HEK293 (cell line): Measurements from ENCODE around the gene ARPC2.
A peak's percentile ranks its signal among the peaks of the same experiment; 100 is the strongest.

ENCODE experiments used
- CTCF ChIA-PET: fragments of 350-600 bp; formaldehyde crosslinking; extraction: SDS; loops from one replicate; lab custom pipeline; 2021; ENCODE audit warnings: antibody characterized with exemption; lab: Yijun Ruan, JAX
- POLR2A ChIA-PET: fragments of 300-600 bp; formaldehyde crosslinking; extraction: SDS; loops from one replicate; lab custom pipeline; 2020; ENCODE audit warnings: antibody characterized with exemption, inconsistent platforms; lab: Yijun Ruan, JAX
- H3K27ac ChIP-seq: fragments of 200-500 bp; sonication (Bioruptor generic); 2 replicates; pipeline ENCODE4 v1.5.1; 2014; ENCODE audit warnings: low read depth, low read length, control low read depth, inconsistent platforms; ENCODE audit errors: extremely low read depth
- H3K36me3 ChIP-seq, 2 experiments: fragments of 200-500 bp in 1 of 2; sonication (Bioruptor generic) in 1 of 2; 1 replicate in 1 of 2; 2 replicates in 1 of 2; pipeline ENCODE4 v1.5.1; 2014 to 2017; ENCODE audit warnings: inconsistent platforms in 2 of 2, low read length in 2 of 2; ENCODE audit not compliant: control insufficient read depth in 2 of 2, insufficient read depth in 1 of 2
- H3K4me1 ChIP-seq: fragments of 200-500 bp; sonication (Bioruptor generic); 2 replicates; pipeline ENCODE4 v1.5.1; 2014; ENCODE audit warnings: mild to moderate bottlenecking, low read length, inconsistent platforms; ENCODE audit not compliant: control insufficient read depth, insufficient read depth
- H3K4me3 ChIP-seq: 2 replicates; pipeline ENCODE4 v1.5.1; 2011; ENCODE audit warnings: low read depth, mild to moderate bottlenecking, control low read depth, low read length, moderate library complexity
- H3K9me3 ChIP-seq: fragments of 200-500 bp; sonication (Bioruptor generic); 2 replicates; pipeline ENCODE4 v1.5.1; 2014; ENCODE audit warnings: low read depth, low read length, inconsistent platforms; ENCODE audit not compliant: control insufficient read depth, insufficient read depth
- GLIS1 ChIP-seq: fragments of 450-650 bp; formaldehyde crosslinking; IDR thresholded peaks from 2 replicates; pipeline ENCODE4 v1.5.1; 2016; ENCODE audit warnings: missing biosample characterization, missing genetic modification characterization
- KLF16 ChIP-seq: fragments of 450-650 bp; formaldehyde crosslinking; IDR thresholded peaks from 2 replicates; pipeline ENCODE4 v1.5.1; 2017; ENCODE audit warnings: missing biosample characterization, missing genetic modification characterization
- KLF17 ChIP-seq: fragments of 450-650 bp; formaldehyde crosslinking; IDR thresholded peaks from 2 replicates; pipeline ENCODE4 v1.5.1; 2016; ENCODE audit warnings: missing biosample characterization, missing genetic modification characterization
- SP3 ChIP-seq: fragments of 450-650 bp; formaldehyde crosslinking; IDR thresholded peaks from 2 replicates; pipeline ENCODE4 v1.5.1; 2016; ENCODE audit warnings: missing biosample characterization, missing genetic modification characterization
- WT1 ChIP-seq: fragments of 450-650 bp; formaldehyde crosslinking; IDR thresholded peaks from 2 replicates; pipeline ENCODE4 v1.5.1; 2016; ENCODE audit warnings: missing biosample characterization, missing genetic modification characterization
- ZBTB11 ChIP-seq: fragments of 450-650 bp; formaldehyde crosslinking; conservative IDR thresholded peaks from 2 replicates; pipeline ENCODE4 v1.5.1; 2016; ENCODE audit warnings: low read depth, missing biosample characterization, missing genetic modification characterization
- ZBTB20 ChIP-seq: fragments of 450-650 bp; formaldehyde crosslinking; IDR thresholded peaks from 2 replicates; pipeline ENCODE4 v1.5.1; 2016; ENCODE audit warnings: missing biosample characterization, missing genetic modification characterization
- ZFP69B ChIP-seq: fragments of 450-650 bp; formaldehyde crosslinking; IDR thresholded peaks from 2 replicates; pipeline ENCODE4 v1.5.1; 2016; ENCODE audit warnings: missing biosample characterization, missing genetic modification characterization
- ZIC2 ChIP-seq: fragments of 450-650 bp; formaldehyde crosslinking; IDR thresholded peaks from 2 replicates; pipeline ENCODE4 v1.5.1; 2016; ENCODE audit warnings: missing biosample characterization, missing genetic modification characterization
- ZNF324 ChIP-seq: fragments of 450-650 bp; formaldehyde crosslinking; IDR thresholded peaks from 2 replicates; pipeline ENCODE4 v1.5.1; 2016; ENCODE audit warnings: missing biosample characterization, missing genetic modification characterization
- ZNF391 ChIP-seq: fragments of 450-650 bp; formaldehyde crosslinking; IDR thresholded peaks from 2 replicates; pipeline ENCODE4 v1.5.1; 2016; ENCODE audit warnings: low read depth, missing biosample characterization, missing genetic modification characterization, borderline replicate concordance
- ZNF501 ChIP-seq: fragments of 450-650 bp; formaldehyde crosslinking; IDR thresholded peaks from 2 replicates; pipeline ENCODE4 v1.5.1; 2016; ENCODE audit warnings: missing biosample characterization, missing genetic modification characterization
- ZNF600 ChIP-seq: fragments of 450-650 bp; formaldehyde crosslinking; IDR thresholded peaks from 2 replicates; pipeline ENCODE4 v1.5.1; 2016; ENCODE audit warnings: missing biosample characterization, missing genetic modification characterization
- ZNF623 ChIP-seq: fragments of 450-650 bp; formaldehyde crosslinking; IDR thresholded peaks from 2 replicates; pipeline ENCODE4 v1.5.1; 2016; ENCODE audit warnings: missing biosample characterization, missing genetic modification characterization
- ZNF843 ChIP-seq: fragments of 450-650 bp; formaldehyde crosslinking; IDR thresholded peaks from 2 replicates; pipeline ENCODE4 v1.5.1; 2016; ENCODE audit warnings: missing biosample characterization, missing genetic modification characterization
- ZSCAN23 ChIP-seq: fragments of 450-650 bp; formaldehyde crosslinking; IDR thresholded peaks from 2 replicates; pipeline ENCODE4 v1.5.1; 2016; ENCODE audit warnings: missing biosample characterization, missing genetic modification characterization
- ZXDB ChIP-seq: fragments of 450-650 bp; formaldehyde crosslinking; IDR thresholded peaks from 2 replicates; pipeline ENCODE4 v1.5.1; 2016; ENCODE audit warnings: missing biosample characterization, missing genetic modification characterization
- TF ChIP-seq, protein P1 (sequence below): fragments of 450-650 bp; formaldehyde crosslinking; IDR thresholded peaks from 2 replicates; pipeline ENCODE4 v1.5.1; 2016; ENCODE audit warnings: missing biosample characterization, missing genetic modification characterization
- TF ChIP-seq, protein P2 (sequence below): fragments of 450-650 bp; formaldehyde crosslinking; IDR thresholded peaks from 2 replicates; pipeline ENCODE4 v1.5.1; 2016; ENCODE audit warnings: missing biosample characterization, missing genetic modification characterization
- TF ChIP-seq, protein P3 (sequence below): fragments of 450-650 bp; formaldehyde crosslinking; IDR thresholded peaks from 2 replicates; pipeline ENCODE4 v1.5.1; 2016; ENCODE audit warnings: missing biosample characterization, missing genetic modification characterization
- TF ChIP-seq, protein P4 (sequence below): fragments of 450-650 bp; formaldehyde crosslinking; IDR thresholded peaks from 2 replicates; pipeline ENCODE4 v1.5.1; 2017; ENCODE audit warnings: missing biosample characterization, missing genetic modification characterization

Gene ARPC2

DNA sequence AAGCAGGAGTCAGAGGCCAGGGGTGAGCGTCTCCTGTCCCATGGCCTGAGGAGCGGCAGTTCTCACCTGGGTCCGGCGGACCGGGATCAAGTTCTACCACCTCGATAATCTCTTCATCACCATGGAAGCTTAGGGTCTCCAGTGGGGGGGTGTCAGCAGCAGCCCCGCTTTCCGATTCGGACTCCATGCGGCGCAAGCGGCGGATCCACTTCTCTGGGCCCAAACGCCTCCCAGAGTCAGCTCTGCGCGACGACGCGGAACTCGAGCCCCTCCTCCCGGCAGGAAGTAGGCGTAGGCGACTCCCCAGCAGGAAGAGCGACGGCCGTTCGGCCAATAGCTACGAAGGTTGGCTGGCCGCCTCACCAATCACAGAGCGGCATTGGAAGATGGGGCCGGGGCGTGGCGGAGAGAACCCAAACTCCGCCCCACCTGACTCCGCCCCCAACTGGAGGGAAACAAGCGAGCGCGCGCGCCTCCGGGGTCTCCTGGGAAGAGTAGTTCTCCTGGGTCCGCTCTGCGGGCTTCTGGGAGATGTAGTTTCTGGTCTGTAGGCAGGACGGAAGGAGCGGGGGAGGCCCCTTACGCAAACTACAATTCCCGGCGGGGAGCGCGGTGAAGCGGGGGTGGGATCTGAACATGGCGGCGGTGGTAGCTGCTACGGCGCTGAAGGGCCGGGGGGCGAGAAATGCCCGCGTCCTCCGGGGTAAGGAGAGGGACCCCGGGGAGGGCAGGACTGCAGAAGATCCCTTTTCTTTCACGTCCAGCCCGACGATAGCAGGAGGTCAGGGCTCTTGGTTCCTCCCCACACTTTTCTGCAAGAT, 53.1 kb downstream of the ARPC2 start, which contains the start of the genes AAMP and PNKD:
Gene AAMP, minus strand, starts transcription at position 238 of the 821 bp plus-strand sequence. Its CDS starts 51 bp downstream, at position 187.
Gene PNKD, plus strand, starts transcription at position 620 of the 821 bp plus-strand sequence. Its CDS starts 17 bp downstream, at position 637.
- no peaks in the 10 kb centered on the region for H3K9me3 ChIP-seq
- ChIA-PET POLR2A (interaction anchor here (0.6 to 2.6 kb wide), 20 partner anchors 9 to 440 kb away, joined by 3 to 24 read pairs (median 4); partner anchors contain the start of genes ARPC2, BCS1L, CTDSP1 and GPBAR1), CTCF (interaction anchor here (0.6 to 7.3 kb wide), 15 partner anchors 9 to 621 kb away, joined by 3 to 89 read pairs (median 3); partner anchors contain the start of gene TMBIM1)
- peak within 1 kb of the TSS; percentile 76 for H3K4me3 ChIP-seq
- peaks cover 3% of the 10 kb centered on the region; the same call in 1 of the 2 replicates for H3K4me1 ChIP-seq
- peak within 1 kb of the TSS; percentile 72 for H3K27ac ChIP-seq
- H3K36me3 ChIP-seq = peaks cover 12 to 55% of the 10 kb centered on the region in 2 experiments; a peak in 2 of 3 replicates
- TF ChIP-seq ZIC2 (tag by site-specific recombination) = no peak
- TF ChIP-seq ZXDB (tag by site-specific recombination) = peak; percentile 93
- TF ChIP-seq, protein P1, sequence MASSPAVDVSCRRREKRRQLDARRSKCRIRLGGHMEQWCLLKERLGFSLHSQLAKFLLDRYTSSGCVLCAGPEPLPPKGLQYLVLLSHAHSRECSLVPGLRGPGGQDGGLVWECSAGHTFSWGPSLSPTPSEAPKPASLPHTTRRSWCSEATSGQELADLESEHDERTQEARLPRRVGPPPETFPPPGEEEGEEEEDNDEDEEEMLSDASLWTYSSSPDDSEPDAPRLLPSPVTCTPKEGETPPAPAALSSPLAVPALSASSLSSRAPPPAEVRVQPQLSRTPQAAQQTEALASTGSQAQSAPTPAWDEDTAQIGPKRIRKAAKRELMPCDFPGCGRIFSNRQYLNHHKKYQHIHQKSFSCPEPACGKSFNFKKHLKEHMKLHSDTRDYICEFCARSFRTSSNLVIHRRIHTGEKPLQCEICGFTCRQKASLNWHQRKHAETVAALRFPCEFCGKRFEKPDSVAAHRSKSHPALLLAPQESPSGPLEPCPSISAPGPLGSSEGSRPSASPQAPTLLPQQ = peak; percentile 57; the same call in 1 of the 2 replicates
- TF ChIP-seq KLF17 = peak; percentile 8; the same call in 1 of the 2 replicates
- TF ChIP-seq ZNF600 = no peak; the same call in 1 of the 2 replicates
- TF ChIP-seq GLIS1 (tag by site-specific recombination) = peak; percentile 4; the same call in 1 of the 2 replicates
- TF ChIP-seq, protein P2, sequence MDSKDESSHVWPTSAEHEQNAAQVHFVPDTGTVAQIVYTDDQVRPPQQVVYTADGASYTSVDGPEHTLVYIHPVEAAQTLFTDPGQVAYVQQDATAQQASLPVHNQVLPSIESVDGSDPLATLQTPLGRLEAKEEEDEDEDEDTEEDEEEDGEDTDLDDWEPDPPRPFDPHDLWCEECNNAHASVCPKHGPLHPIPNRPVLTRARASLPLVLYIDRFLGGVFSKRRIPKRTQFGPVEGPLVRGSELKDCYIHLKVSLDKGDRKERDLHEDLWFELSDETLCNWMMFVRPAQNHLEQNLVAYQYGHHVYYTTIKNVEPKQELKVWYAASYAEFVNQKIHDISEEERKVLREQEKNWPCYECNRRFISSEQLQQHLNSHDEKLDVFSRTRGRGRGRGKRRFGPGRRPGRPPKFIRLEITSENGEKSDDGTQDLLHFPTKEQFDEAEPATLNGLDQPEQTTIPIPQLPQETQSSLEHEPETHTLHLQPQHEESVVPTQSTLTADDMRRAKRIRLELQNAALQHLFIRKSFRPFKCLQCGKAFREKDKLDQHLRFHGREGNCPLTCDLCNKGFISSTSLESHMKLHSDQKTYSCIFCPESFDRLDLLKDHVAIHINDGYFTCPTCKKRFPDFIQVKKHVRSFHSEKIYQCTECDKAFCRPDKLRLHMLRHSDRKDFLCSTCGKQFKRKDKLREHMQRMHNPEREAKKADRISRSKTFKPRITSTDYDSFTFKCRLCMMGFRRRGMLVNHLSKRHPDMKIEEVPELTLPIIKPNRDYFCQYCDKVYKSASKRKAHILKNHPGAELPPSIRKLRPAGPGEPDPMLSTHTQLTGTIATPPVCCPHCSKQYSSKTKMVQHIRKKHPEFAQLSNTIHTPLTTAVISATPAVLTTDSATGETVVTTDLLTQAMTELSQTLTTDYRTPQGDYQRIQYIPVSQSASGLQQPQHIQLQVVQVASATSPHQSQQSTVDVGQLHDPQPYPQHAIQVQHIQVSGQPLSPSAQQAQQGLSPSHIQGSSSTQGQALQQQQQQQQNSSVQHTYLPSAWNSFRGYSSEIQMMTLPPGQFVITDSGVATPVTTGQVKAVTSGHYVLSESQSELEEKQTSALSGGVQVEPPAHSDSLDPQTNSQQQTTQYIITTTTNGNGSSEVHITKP (tag by site-specific recombination) = peak; percentile 92
- 0 out of 2 replicates have a peak, but pooled peaks have one; percentile 84 for TF ChIP-seq ZNF501 (tag by site-specific recombination)
- peak; percentile 58 for TF ChIP-seq ZBTB11 (tag by site-specific recombination)
- 0 out of 2 replicates have a peak, but pooled peaks have one; percentile 1 for TF ChIP-seq ZNF391 (tag by site-specific recombination)
- 0 out of 2 replicates have a peak, but pooled peaks have one; percentile 24 for TF ChIP-seq ZNF324 (tag by site-specific recombination)
- peak; percentile 36; the same call in 1 of the 2 replicates for TF ChIP-seq ZBTB20 (tag by site-specific recombination)
- TF ChIP-seq WT1 = peak; percentile 43; the same call in 1 of the 2 replicates
- peak; percentile 90 for TF ChIP-seq KLF16
- TF ChIP-seq ZFP69B (tag by site-specific recombination) = peak; percentile 52; the same call in 1 of the 2 replicates
- TF ChIP-seq, protein P3, sequence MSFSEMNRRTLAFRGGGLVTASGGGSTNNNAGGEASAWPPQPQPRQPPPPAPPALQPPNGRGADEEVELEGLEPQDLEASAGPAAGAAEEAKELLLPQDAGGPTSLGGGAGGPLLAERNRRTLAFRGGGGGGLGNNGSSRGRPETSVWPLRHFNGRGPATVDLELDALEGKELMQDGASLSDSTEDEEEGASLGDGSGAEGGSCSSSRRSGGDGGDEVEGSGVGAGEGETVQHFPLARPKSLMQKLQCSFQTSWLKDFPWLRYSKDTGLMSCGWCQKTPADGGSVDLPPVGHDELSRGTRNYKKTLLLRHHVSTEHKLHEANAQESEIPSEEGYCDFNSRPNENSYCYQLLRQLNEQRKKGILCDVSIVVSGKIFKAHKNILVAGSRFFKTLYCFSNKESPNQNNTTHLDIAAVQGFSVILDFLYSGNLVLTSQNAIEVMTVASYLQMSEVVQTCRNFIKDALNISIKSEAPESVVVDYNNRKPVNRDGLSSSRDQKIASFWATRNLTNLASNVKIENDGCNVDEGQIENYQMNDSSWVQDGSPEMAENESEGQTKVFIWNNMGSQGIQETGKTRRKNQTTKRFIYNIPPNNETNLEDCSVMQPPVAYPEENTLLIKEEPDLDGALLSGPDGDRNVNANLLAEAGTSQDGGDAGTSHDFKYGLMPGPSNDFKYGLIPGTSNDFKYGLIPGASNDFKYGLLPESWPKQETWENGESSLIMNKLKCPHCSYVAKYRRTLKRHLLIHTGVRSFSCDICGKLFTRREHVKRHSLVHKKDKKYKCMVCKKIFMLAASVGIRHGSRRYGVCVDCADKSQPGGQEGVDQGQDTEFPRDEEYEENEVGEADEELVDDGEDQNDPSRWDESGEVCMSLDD = peak; percentile 60; the same call in 1 of the 2 replicates
- peak; percentile 98 for TF ChIP-seq SP3 (tag by site-specific recombination)
- 0 out of 2 replicates have a peak, but pooled peaks have one; percentile 22 for TF ChIP-seq ZNF623 (tag by site-specific recombination)
- TF ChIP-seq, protein P4, sequence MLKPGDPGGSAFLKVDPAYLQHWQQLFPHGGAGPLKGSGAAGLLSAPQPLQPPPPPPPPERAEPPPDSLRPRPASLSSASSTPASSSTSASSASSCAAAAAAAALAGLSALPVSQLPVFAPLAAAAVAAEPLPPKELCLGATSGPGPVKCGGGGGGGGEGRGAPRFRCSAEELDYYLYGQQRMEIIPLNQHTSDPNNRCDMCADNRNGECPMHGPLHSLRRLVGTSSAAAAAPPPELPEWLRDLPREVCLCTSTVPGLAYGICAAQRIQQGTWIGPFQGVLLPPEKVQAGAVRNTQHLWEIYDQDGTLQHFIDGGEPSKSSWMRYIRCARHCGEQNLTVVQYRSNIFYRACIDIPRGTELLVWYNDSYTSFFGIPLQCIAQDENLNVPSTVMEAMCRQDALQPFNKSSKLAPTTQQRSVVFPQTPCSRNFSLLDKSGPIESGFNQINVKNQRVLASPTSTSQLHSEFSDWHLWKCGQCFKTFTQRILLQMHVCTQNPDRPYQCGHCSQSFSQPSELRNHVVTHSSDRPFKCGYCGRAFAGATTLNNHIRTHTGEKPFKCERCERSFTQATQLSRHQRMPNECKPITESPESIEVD (tag by site-specific recombination) = no peak
- TF ChIP-seq ZNF843 (tag by site-specific recombination) = no peak
- TF ChIP-seq ZSCAN23 = no peak
